HEK293T (cell line): ENCODE measurements around the gene LIPN.

Experiments used
- HDGF ChIP-seq: fragments of 450-650 bp; IDR thresholded peaks from 2 replicates; pipeline ENCODE4 v1.6.1; 2017; ENCODE audit warnings: antibody characterized with exemption, borderline replicate concordance
- L3MBTL2 ChIP-seq: fragments of 450-650 bp; conservative IDR thresholded peaks from 2 replicates; pipeline ENCODE4 v1.6.1; 2016; ENCODE audit warnings: mild to moderate bottlenecking

- TF ChIP-seq HDGF = no peak
- no peak for TF ChIP-seq L3MBTL2
These were observed 26.6 kb upstream of the LIPN start for GRCh38 chr10:88733215-88733614.
